DMS53 (cell line): ENCODE results near the gene ASTN2.

Experiments used
- DNase-seq: peaks from one replicate; lab custom pipeline; 2025; lab: John Stamatoyannopoulos, UW

Gene ASTN2

DNA sequence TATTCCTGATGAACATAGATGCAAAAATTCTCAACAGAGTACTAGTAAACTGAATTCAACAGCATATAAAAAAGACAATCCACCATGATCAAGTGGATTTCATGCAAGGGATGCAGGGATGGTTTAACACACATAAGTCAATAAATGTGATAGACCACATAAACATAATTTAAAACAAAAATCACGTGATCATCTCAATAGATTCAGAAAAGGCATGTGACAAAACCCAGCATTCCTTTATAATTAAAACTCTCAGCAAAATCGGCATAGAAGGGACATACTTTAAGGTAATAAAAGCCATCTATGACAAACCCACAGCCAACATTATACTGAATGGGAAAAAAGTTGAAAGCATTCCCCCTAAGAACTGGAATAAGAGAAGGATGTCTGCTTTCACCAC, 894.6 kb downstream of the ASTN2 start:
- no peak for DNase-seq

- peak; percentile 3 for DNase-seq
Observed at GRCh38 chr9:116516456-116516855, 898.4 kb downstream of the ASTN2 start.

- no peak for DNase-seq
Observed at GRCh38 chr9:116515541-116515940, 899.3 kb downstream of the ASTN2 start.

- no peak for DNase-seq
Observed at GRCh38 chr9:116506685-116507084, 908.2 kb downstream of the ASTN2 start.

- DNase-seq: no peak
Observed at GRCh38 chr9:116504893-116505480, 909.9 kb downstream of the ASTN2 start.

GRCh38 chr9:116504081-116504480, 910.8 kb downstream of the ASTN2 start:
- no peak for DNase-seq

- DNase-seq: no peak
Observed at GRCh38 chr9:116502746-116503145, 912.1 kb downstream of the ASTN2 start.

DNA sequence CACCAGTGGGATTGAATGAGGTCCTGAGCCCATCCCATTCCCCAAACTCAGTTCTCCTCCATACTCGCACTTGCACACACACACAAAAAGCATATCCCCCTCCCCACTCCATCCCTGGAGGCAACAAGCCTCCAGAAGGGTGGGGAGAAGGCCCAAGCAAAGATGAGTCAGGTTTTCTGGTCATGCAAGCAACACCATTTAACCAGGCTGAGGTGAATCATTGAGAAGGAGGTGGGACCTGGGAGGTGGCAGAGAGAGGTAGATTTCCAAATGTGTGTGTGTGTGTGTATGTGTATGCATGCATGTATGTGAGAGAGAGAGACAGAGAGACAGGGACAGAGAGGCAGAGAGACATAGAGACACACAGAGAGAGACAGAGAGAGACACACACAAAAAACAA, 913.0 kb downstream of the ASTN2 start:
- DNase-seq: no peak

- DNase-seq: no peak
Observed at GRCh38 chr9:116499986-116500871, 914.6 kb downstream of the ASTN2 start.

DNA sequence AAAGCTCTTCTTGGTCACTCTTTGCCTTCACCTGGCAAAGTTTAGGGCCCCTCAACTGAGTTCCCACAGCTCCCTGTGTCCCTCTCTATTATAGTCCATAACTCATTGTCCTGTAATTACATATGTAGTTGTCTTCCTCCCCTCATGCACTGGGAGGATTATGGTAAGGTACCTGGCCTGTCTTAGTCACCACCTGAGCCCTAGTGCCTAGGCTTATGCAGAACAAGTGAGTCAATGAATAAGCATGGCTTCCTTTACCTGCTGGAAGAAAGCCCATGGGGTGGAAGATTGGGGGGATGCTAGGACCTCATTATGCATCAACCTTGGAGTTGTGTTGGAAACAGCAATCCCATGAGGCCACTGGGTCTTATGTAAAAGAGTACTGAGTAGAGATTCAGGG, 915.4 kb downstream of the ASTN2 start:
- no peak for DNase-seq

GRCh38 chr9:116497095-116497890, 917.6 kb downstream of the ASTN2 start:
- no peak for DNase-seq

- no peak for DNase-seq
Observed at GRCh38 chr9:116496167-116496566, 918.7 kb downstream of the ASTN2 start.

DNA sequence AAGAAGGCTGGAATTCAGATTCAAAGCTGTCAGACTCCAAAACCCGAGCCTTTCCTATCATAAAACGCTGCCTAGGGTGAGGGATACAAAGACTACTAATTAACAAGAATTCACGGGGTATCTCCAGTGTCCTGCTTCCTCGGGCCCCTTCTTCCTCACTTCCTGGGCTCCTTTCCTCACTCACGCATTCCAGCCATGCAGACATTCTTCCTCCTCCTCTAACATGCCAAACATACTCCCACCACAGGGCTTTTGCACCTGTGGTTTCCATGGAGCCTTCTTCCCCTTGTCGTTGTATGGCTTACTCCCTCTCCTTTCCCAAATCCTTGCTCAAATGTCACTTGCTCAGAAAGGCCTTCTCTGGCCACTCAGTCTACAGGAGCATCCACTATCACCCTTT, 919.1 kb downstream of the ASTN2 start:
- no peak for DNase-seq

DNA sequence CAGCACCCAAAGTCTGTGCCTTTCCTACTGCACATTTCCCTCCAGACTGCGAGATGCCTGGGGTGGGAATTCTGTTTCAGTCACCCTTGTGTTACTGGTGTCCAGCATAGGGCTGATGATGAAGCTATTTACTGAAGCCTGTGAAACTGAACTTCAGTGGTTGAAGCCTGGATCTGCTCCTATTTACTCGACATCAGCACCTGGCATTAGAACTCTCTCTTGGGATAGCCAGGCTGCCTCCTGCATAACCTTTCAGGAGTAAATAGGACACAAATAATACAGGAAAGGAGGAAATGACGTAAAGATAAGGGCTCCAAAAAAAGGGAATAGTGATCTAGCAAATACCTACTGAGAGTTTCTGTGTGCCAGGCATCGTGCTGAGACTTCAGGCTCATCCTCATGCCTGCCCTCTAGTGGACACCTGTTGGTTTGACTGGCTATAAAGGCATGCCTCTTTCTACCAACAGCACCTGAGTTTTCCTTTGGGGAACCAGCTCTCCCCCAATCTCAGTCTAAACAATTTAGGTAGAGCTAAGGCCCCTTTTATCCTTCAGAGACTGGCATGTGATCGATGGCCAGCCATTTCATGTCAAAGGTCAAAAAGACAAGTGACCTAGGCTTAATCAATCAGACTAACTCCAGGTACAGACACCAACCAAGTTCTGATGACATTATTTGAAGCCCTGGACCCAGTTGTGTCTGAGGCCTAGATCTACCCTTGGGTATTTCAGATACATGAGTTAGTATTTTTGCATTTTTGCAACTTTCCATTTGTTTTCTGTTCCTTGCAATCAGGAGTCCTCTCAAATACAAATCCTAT, 919.8 kb downstream of the ASTN2 start:
- DNase-seq: peak; percentile 44

GRCh38 chr9:116493183-116493860, 921.5 kb downstream of the ASTN2 start:
- DNase-seq: no peak

DNA sequence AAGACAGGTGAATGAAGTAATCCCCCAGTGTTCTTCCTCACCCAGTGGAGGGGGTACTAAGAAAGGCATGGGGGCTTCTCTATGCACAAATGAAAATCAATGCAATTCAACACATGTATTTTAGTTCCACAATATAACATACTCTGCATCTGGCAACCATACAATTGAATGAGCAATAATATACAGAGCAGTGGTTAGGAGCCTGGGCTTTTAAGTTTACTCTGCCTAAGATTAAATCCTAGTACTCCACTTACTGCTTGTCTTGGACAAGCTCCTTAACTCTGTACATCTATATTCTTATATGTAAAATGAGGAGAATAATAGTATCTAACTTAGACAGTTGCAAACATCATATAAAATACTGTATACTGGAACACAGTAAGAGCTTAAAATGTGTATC, 923.2 kb downstream of the ASTN2 start:
- no peak for DNase-seq

- DNase-seq: no peak
Observed at GRCh38 chr9:116491219-116491618, 923.6 kb downstream of the ASTN2 start.

DNA sequence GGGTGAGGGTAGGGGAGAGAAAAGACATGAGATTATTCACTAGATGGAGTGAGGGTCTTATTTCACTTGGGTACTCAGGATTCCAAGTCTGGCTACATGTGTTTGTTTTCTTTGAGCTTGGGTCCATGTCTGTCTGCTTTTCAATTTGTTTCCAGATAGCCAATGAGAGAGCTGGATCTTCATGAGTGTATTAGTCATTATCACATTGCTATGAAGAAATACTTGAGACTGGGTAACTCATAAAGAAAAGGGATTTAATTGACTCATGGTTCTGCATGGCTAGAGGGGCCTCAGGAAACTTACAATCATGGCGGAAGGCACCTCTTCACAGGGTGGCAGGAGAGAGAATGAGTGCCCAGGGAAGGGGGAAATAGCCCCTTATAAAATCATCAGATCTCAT, 924.5 kb downstream of the ASTN2 start:
- DNase-seq: no peak

- DNase-seq: no peak
Observed at GRCh38 chr9:116488373-116488772, 926.5 kb downstream of the ASTN2 start.

DNA sequence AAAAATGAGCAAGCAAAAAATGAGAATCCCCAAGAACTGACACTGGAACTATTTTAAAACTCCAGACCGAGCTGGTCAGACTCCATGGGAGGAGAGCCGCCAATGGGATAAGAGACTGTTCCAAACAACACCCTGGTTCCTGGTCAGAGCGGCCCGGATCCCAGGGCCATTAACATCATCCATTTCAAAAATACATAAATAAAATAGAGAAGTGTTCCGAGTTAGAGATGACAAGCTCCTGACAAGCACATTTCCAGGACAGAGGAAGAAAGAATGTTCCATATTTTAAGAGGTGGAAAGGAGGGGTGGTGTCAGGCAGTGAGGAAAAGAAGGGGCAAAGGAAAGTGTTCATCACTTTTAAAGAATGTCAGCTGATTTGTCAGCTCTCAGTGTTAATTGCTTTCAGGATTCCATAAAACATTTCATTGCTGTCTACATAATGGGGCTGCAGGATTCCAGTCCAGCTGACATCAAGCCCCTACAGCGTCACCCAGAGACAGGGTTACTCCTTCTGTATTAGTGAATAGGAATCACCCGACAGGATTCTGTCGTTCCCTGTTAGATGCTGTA, 930.3 kb downstream of the ASTN2 start:
- DNase-seq: no peak
